Neural cell (in vitro differentiated cells): ENCODE results near the gene HEATR5B.

Experiments
- CTCF ChIP-seq: fragments of 450-650 bp; IDR thresholded peaks from 2 replicates; pipeline ENCODE4 v1.5.1; 2014; ENCODE audit warnings: antibody characterized with exemption, mild to moderate bottlenecking, moderate library complexity; ENCODE audit not compliant: poor library complexity, severe bottlenecking
- EP300 ChIP-seq: fragments of 450-650 bp; conservative IDR thresholded peaks from 2 replicates; pipeline ENCODE4 v1.6.1; 2014; ENCODE audit warnings: antibody characterized with exemption, mild to moderate bottlenecking, moderate library complexity; ENCODE audit not compliant: poor library complexity, severe bottlenecking
- EZH2 ChIP-seq: fragments of 200-600, 300-800 bp; shearing (Covaris generic), sonication (generic); IDR thresholded peaks from 2 replicates; pipeline ENCODE4 v1.6.1; 2014; ENCODE audit warnings: antibody characterized with exemption, low read length, borderline replicate concordance, mild to moderate bottlenecking; ENCODE audit not compliant: insufficient read depth, poor library complexity, severe bottlenecking
- MXI1 ChIP-seq: fragments of 450-650 bp; conservative IDR thresholded peaks from 2 replicates; pipeline ENCODE4 v1.6.1; 2014; ENCODE audit warnings: antibody characterized with exemption, mild to moderate bottlenecking; ENCODE audit not compliant: poor library complexity, severe bottlenecking
- POLR2AphosphoS5 ChIP-seq: IDR thresholded peaks from 2 replicates; pipeline ENCODE4 v1.6.1; 2012
- RAD21 ChIP-seq: fragments of 450-650 bp; conservative IDR thresholded peaks from 2 replicates; pipeline ENCODE4 v1.6.1; 2014; ENCODE audit warnings: antibody characterized with exemption, mild to moderate bottlenecking, moderate library complexity
- REST ChIP-seq: IDR thresholded peaks from 2 replicates; pipeline ENCODE4 v1.6.1; 2012; ENCODE audit warnings: borderline replicate concordance
- TAF1 ChIP-seq: IDR thresholded peaks from 2 replicates; pipeline ENCODE4 v1.6.1; 2012; ENCODE audit warnings: low read depth

- TF ChIP-seq CTCF (no peak), POLR2AphosphoS5 (no peak), EZH2 (no peak), RAD21 (no peak), EP300 (no peak), TAF1 (no peak), MXI1 (no peak), REST (no peak)
These were observed 35.0 kb upstream of the HEATR5B start for GRCh38 chr2:37119157-37119556.
